ENCODE measurements around the gene TMEM9B.

- TF ChIP-seq CTCF (IDR thresholded peaks at IDR 0.05) (no peak), POLR2A (IDR thresholded peaks at IDR 0.05) (no peak)
These were observed 37.5 kb upstream of the TMEM9B start for GRCh38 chr11:9001736-9002135.

Data from right lobe of liver (tissue), 4 donors.